Cortex of kidney (tissue), 1 donor: ENCODE measurements around the gene LRAT.

Experiments
- DNase-seq: peaks from one replicate; lab custom pipeline; 2025; lab: John Stamatoyannopoulos, UW

The LRAT gene

DNA sequence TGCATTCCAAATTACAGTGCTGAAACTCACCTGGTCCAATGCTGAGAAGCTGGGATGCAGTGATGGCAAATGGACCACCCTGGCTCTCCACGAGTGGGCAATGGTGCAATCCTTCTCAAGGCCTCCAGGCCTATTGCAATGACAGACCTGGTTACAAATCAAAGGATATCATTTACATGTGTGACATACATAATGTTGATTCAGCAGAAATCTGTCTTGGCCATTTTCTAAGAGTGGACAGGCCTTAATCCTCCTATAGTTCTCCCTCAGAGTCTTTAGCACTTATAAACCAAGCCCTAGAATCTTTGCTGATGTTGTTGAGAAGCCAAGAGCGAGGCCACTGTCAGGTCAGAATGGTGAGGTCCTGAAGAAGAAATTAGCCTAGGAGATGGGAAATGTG, 17.1 kb downstream of the LRAT start:
- no peak for DNase-seq

DNA sequence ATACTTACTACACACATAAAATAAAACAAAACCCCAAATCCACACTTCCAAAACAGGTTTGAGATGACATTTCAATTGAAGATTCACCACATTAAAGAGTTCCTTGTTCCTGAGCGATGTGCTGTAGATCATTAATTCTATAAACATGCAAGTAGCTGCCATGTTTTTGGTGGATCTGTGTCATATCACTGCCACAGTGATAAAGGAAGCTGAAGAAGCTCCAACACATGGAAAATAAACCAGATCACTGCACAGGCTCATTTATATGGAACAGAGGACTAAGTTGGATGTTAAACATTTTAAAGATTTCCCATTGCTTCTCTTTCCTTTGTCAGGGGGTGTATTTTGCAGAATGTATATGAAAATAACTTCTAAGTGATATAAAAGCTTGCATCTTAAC, 34.5 kb downstream of the LRAT start:
- no peak for DNase-seq

DNA sequence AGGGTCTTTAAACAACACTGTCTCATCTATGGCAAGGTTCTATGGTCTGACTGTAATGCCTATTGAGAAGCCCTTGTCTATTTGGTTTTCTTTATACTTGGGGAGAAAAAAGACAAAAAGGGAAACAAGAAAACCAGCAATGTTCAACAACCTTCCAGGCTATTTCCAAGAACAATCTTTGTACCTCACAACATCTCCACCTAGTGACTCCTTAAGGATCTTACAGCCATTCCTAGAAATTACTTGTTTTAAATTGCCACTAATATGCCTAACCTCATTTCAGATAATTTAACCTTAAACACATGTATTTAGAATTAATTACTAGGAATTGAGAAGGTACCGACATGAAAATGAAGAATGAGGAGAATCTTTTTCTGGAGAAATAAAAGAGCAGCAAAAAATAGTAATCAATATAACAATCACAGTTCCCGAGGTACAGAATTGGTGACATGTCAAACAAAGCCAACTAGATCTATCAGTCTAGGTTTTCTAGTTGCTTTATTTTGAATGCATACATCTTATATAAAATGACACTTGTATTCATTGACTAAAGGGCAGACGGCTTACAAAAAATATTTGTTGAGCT, 35.7 kb downstream of the LRAT start:
- DNase-seq, result no peak

DNA sequence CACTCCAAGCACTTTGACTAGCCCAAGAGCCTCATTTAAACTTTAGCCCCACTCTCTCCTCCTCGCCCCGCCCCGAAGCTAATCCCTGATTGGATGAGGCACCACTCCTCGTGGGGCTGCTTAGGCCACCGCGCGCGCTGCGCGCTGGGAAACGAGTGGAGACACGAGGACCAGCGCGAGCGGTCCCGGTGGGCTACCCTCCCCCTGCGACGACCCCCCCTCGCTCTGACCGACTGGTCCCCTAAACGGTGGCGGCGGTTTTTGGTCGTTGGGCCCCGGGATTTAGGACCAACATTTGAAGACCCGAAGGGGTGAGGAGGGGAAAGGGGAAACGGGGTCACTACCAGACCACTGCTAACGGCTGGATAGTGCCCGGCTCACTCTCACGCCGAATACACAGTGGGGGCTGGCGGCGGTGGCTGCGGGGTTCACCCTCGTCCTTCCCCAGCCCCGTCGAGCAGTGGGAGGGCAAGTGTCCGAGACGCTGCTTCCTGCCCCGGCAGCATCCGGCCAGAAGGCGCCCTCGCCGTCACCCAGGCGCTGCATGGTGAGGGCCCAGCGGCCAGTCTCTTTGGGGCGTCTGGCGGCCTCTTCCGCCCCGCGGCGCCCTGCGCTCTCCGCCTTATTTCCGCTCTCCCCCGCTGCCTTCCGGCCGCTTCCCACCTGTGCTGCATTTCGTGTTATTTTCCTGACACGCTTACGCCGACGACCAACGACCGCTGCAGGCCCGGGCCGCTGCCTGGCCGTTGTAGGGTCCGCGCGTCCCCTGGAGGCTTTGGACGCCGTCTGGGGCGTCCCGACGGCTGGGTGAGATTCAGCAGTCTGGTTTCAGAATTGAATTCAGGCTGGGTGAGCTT, 37.6 kb downstream of the LRAT start, which contains the start of gene RBM46:
TSS of gene RBM46 (plus strand) at position 147 of the 857 bp plus-strand sequence. CDS start 15,481 bp downstream, outside the sequence.
- no peak for DNase-seq

- no peak for DNase-seq
These were observed 38.1 kb downstream of the LRAT start for GRCh38 chr4:154781983-154782293.
